K562 (cell line): ENCODE data around the gene COX15. TPM values are rescaled to one million over a fixed set of nuclear protein-coding genes. Genes with fewer than 3 reads are reported as not detected.

Experiments used
- ATAC-seq: fragments of 200-7000 bp; cut with Tn5 transposase; 3 replicates; pipeline ENCODE4 v1.9.1; 2020; ENCODE audit warnings: moderate library complexity
- BruUV-seq: library from RNA; stranded (reverse); fragments of 400-500 nt; replicated peaks from 2 replicates; lab custom pipeline; 2021; lab: Mats Ljungman, UMichigan
- CTCF ChIA-PET: fragments of 300-600 bp; formaldehyde crosslinking; extraction: SDS; loops from one replicate; lab custom pipeline; 2021; ENCODE audit warnings: low intra/inter-chr PET ratio; lab: Yijun Ruan, JAX
- POLR2A ChIA-PET: fragments of 300-600, 350-650 bp; sonication (Branson Sonifier 250); formaldehyde crosslinking; extraction: SDS; loops from one replicate; lab custom pipeline; 2021; ENCODE audit warnings: antibody characterized with exemption, inconsistent platforms; lab: Yijun Ruan, JAX
- DNase-seq, 4 experiments: peaks; one replicate each; pipeline versions ENCODE4 v3.0.0 to v3.0.0-alpha.2; 2011 to 2018; ENCODE audit warnings: low spot score in 3 of 4, mixed read lengths in 3 of 4; ENCODE audit errors: extremely low read depth in 1 of 4
- FAIRE-seq: peaks from 2 replicates; lab custom pipeline; 2011; peaks lifted over from hg19 to GRCh38; lab: Jason Lieb, UNC
- H2AFZ ChIP-seq: 2 replicates; pipeline ENCODE4 v1.6.0; 2011; ENCODE audit warnings: low read depth, low read length, control low read depth, inconsistent platforms
- H3K27ac ChIP-seq: fragments of 200-600 bp; 3 replicates; pipeline ENCODE4 v1.8.0; 2011; ENCODE audit warnings: low read depth, mild to moderate bottlenecking, control low read depth, inconsistent platforms, low read length, moderate library complexity, mixed read lengths; ENCODE audit errors: extremely low read depth
- H3K27me3 ChIP-seq, 2 experiments: fragments of 300-600 bp in 1 of 2; 2 replicates in 1 of 2; 3 replicates in 1 of 2; pipeline versions ENCODE4 v1.6.0 to v1.8.0; 2011; ENCODE audit warnings: inconsistent platforms in 2 of 2, low read length in 2 of 2, mild to moderate bottlenecking in 1 of 2, mixed read lengths in 1 of 2, moderate library complexity in 1 of 2; ENCODE audit not compliant: control insufficient read depth in 2 of 2, insufficient read depth in 2 of 2
- H3K36me3 ChIP-seq: fragments of 300-600 bp; 3 replicates; pipeline ENCODE4 v1.8.0; 2011; ENCODE audit warnings: mild to moderate bottlenecking, low read length, inconsistent platforms; ENCODE audit not compliant: control insufficient read depth, insufficient read depth
- H3K4me1 ChIP-seq, 2 experiments: fragments of 200-600 bp in 1 of 2; replicated peaks in 1 of 2; 2 replicates in 1 of 2; 3 replicates in 1 of 2; pipeline versions ENCODE4 v1.5.1 to v1.8.0; 2011; ENCODE audit warnings: inconsistent platforms in 2 of 2, low read length in 2 of 2, mild to moderate bottlenecking in 1 of 2, mixed read lengths in 1 of 2, moderate library complexity in 1 of 2; ENCODE audit not compliant: control insufficient read depth in 2 of 2, insufficient read depth in 2 of 2
- H3K4me2 ChIP-seq: 2 replicates; pipeline ENCODE4 v1.6.1; 2011; ENCODE audit warnings: low read length, control low read depth, inconsistent platforms, mixed read lengths; ENCODE audit not compliant: insufficient read depth
- H3K4me3 ChIP-seq: fragments of 200-600 bp; sonication (generic), shearing (Covaris generic); 2 replicates; pipeline ENCODE4 v1.5.1; 2016; ENCODE audit warnings: control low read depth, inconsistent platforms
- H3K79me2 ChIP-seq: fragments of 200-600 bp; 3 replicates; pipeline ENCODE4 v1.8.0; 2011; ENCODE audit warnings: low read length, inconsistent platforms; ENCODE audit not compliant: control insufficient read depth, insufficient read depth
- H3K9ac ChIP-seq, 2 experiments: 2 replicates each; pipeline versions ENCODE4 v1.6.0 to v1.6.1; 2011; ENCODE audit warnings: low read depth in 2 of 2, low read length in 2 of 2, control low read depth in 1 of 2, inconsistent platforms in 1 of 2, mild to moderate bottlenecking in 1 of 2, mixed read lengths in 1 of 2; ENCODE audit not compliant: insufficient read depth in 1 of 2
- H3K9me1 ChIP-seq: one replicate; pipeline ENCODE4 v1.6.0; 2011; ENCODE audit warnings: inconsistent platforms, mild to moderate bottlenecking, low read length, moderate library complexity; ENCODE audit not compliant: control insufficient read depth, insufficient read depth
- H3K9me3 ChIP-seq: replicated peaks from 2 replicates; pipeline ENCODE4 v1.5.1; 2011; ENCODE audit warnings: low read depth, low read length, inconsistent platforms; ENCODE audit not compliant: control insufficient read depth, insufficient read depth
- H4K20me1 ChIP-seq: replicated peaks from 2 replicates; pipeline ENCODE4 v1.6.1; 2011; ENCODE audit warnings: low read length, inconsistent platforms, mixed read lengths; ENCODE audit not compliant: control insufficient read depth, insufficient read depth
- BRF1 ChIP-seq: IDR thresholded peaks from 3 replicates; pipeline ENCODE4 v1.6.1; 2011; ENCODE audit warnings: borderline replicate concordance, mild to moderate bottlenecking; ENCODE audit not compliant: insufficient read length; ENCODE audit errors: extremely low read depth
- CHD1 ChIP-seq: fragments of 200-600 bp; sonication (generic); IDR thresholded peaks from one replicate; pipeline ENCODE4 v1.6.1; 2012; ENCODE audit warnings: mild to moderate bottlenecking, moderate library complexity, low read length, inconsistent platforms
- CREM ChIP-seq: IDR thresholded peaks from 2 replicates; pipeline ENCODE4 v1.6.1; 2014; ENCODE audit warnings: antibody characterized with exemption, low read depth
- ILK ChIP-seq: fragments of 450-650 bp; IDR thresholded peaks from 2 replicates; pipeline ENCODE4 v1.6.1; 2016; ENCODE audit warnings: missing genetic modification characterization, low read depth, mild to moderate bottlenecking, missing compliant biosample characterization, moderate library complexity, borderline replicate concordance
- KDM1A ChIP-seq, 2 experiments: fragments of 450-650 bp; IDR thresholded peaks; 2 replicates each; pipeline ENCODE4 v1.6.1; 2016; ENCODE audit warnings: mild to moderate bottlenecking in 2 of 2
- L3MBTL2 ChIP-seq: fragments of 450-650 bp; IDR thresholded peaks from 2 replicates; pipeline ENCODE4 v1.6.1; 2016; ENCODE audit warnings: mild to moderate bottlenecking, moderate library complexity
- NBN ChIP-seq: fragments of 450-650 bp; IDR thresholded peaks from 2 replicates; pipeline ENCODE4 v1.6.1; 2016; ENCODE audit warnings: low read depth, mild to moderate bottlenecking
- NFIX ChIP-seq: fragments of 250-450 bp; sonication (Bioruptor Pico); IDR thresholded peaks from 2 replicates; pipeline ENCODE4 v1.4.0; 2020; ENCODE audit warnings: low read depth, mild to moderate bottlenecking, moderate library complexity
- NFYB ChIP-seq: IDR thresholded peaks from 2 replicates; pipeline ENCODE4 v1.6.1; 2011; ENCODE audit warnings: mild to moderate bottlenecking, moderate library complexity; ENCODE audit not compliant: insufficient read length; ENCODE audit errors: extremely low read depth
- NR0B1 ChIP-seq: fragments of 450-650 bp; IDR thresholded peaks from one replicate; pipeline ENCODE4 v1.6.1; 2018; ENCODE audit warnings: mild to moderate bottlenecking, moderate library complexity; ENCODE audit not compliant: partially characterized antibody
- POLR2AphosphoS2 ChIP-seq: IDR thresholded peaks from 2 replicates; pipeline ENCODE4 v1.6.1; 2012; ENCODE audit warnings: low read length, improper control_type of control experiment
- POLR2G ChIP-seq: fragments of 200-400 bp; formaldehyde crosslinking; IDR thresholded peaks from 2 replicates; pipeline ENCODE4 v1.6.1; 2017; ENCODE audit warnings: low read depth, mild to moderate bottlenecking, antibody characterized with exemption, low read length, moderate library complexity
- POLR3A ChIP-seq: IDR thresholded peaks from 2 replicates; pipeline ENCODE4 v1.6.1; 2011; ENCODE audit warnings: borderline replicate concordance, mild to moderate bottlenecking, moderate library complexity; ENCODE audit not compliant: insufficient read length, insufficient read depth; ENCODE audit errors: extremely low read depth
- PTBP1 ChIP-seq: fragments of 200-400 bp; formaldehyde crosslinking; IDR thresholded peaks from 2 replicates; pipeline ENCODE4 v1.6.1; 2017; ENCODE audit warnings: low read depth, low read length
- TARDBP ChIP-seq: fragments of 450-650 bp; IDR thresholded peaks from 2 replicates; pipeline ENCODE4 v1.6.1; 2016
- TOE1 ChIP-seq, 2 experiments: fragments of 450-650 bp in 1 of 2; sonication (generic) in 1 of 2; formaldehyde crosslinking in 1 of 2; IDR thresholded peaks; 2 replicates each; pipeline versions ENCODE4 v1.7.1 to v1.8.0; 2016 to 2022; ENCODE audit warnings: borderline replicate concordance in 2 of 2, mild to moderate bottlenecking in 2 of 2, antibody characterized with exemption in 1 of 2, inconsistent platforms in 1 of 2, low read depth in 1 of 2, missing genetic modification reagents in 1 of 2, moderate library complexity in 1 of 2
- USF1 ChIP-seq: sonication (generic); formaldehyde crosslinking; IDR thresholded peaks from 2 replicates; pipeline ENCODE4 v1.9.0; 2022; ENCODE audit warnings: mild to moderate bottlenecking, missing genetic modification reagents
- ZNF175 ChIP-seq: fragments of 200-800 bp; sonication (Bioruptor generic); IDR thresholded peaks from 2 replicates; pipeline ENCODE4 v1.6.1; 2016; ENCODE audit warnings: low read depth, mild to moderate bottlenecking, missing genetic modification characterization, missing compliant biosample characterization
- ZNF507 ChIP-seq: conservative IDR thresholded peaks from 2 replicates; pipeline ENCODE4 v1.6.1; 2017; ENCODE audit warnings: missing genetic modification characterization, missing compliant biosample characterization
- WGBS: fragments of 100-300 bp; shearing (Covaris generic); methylation state at CpG from one replicate; pipeline ENCODE4 v1.1.6; 2016; ENCODE audit warnings: low coverage, mixed read lengths; ENCODE audit not compliant: insufficient coverage; ENCODE audit errors: missing lambda C conversion rate; 5-methylcytosine and 5-hydroxymethylcytosine counted together
- in situ Hi-C: fragments of 300-500 bp; cut with MboI; formaldehyde crosslinking; loops from 4 replicates; pipeline ENCODE4 v1.15.0; 2018; ENCODE audit warnings: inconsistent platforms, mixed read lengths
- intact Hi-C: fragments of 100-400 bp; cut with micrococcal nuclease; formaldehyde crosslinking; loops from 2 replicates; pipeline ENCODE4 v1.14.2; 2022
- polyA plus RNA-seq, 8 experiments: library from polyadenylated mRNA; depleted of rRNA in 4 of 8; stranded (reverse) in 5 of 8; unstranded in 3 of 8; fragments of >200 nt; fragmentation: Nextera tagmentation in 2 of 8; fragmentation: Illumina TruSeq in 1 of 8; extraction: Ambion mirVana in 2 of 8; extraction: Trizol in 1 of 8; gene quantifications; 2 replicates each; pipeline versions ENCODE4 v1.2.1 to v1.2.3, GENCODE V29; 2011 to 2014; ENCODE audit warnings: inconsistent platforms in 1 of 8, missing spikeins in 1 of 8
- total RNA-seq, 7 experiments: library from RNA; depleted of rRNA in 6 of 7; stranded (reverse); fragments of >200 nt in 6 of 7; fragmentation: Illumina TruSeq in 2 of 7; extraction: Trizol in 2 of 7; gene quantifications; 2 replicates each; pipeline versions ENCODE4 v1.2.1 to v1.2.3, GENCODE V29; 2011 to 2021; ENCODE audit warnings: low replicate concordance in 1 of 7
- TF ChIP-seq, protein P1 (sequence below): fragments of 250-450 bp; sonication (Bioruptor Pico); IDR thresholded peaks from 2 replicates; pipeline ENCODE4 v1.4.0; 2020; ENCODE audit warnings: mild to moderate bottlenecking, moderate library complexity

Gene COX15
- total and polyA plus RNA-seq, 9 of the 15 experiments (the other 6 are each of a cell fraction or from before 2014, with no cell fraction given) = 17.4 to 45.1 (median 23.7) TPM

DNA sequence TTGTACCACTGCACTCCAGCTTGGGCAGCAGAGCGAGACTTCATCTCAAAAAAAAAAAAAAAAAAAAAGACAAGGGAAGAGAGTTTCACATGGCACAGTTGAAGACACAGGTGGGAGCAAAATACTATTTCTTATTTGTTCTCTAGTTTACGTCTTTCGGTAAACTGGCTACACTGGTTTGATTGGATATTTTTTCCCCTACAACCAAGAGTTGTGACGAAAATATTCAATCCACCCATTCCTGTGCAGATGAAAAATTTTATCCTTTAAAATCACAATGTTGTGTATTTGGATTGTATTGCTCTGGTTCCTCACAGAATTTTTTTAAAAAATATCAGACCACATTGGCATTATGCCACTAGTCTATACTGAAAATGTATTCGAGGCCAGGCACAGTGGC lies 36.0 kb upstream of the COX15 start (continued):
- no peak for TF ChIP-seq TOE1 (IDR thresholded peaks at IDR 0.05; ENCODE audit: borderline replicate concordance)
- TF ChIP-seq TOE1 (CRISPR knock-in tag; IDR thresholded peaks at IDR 0.05; ENCODE audit: borderline replicate concordance, low read depth) = no peak
- TF ChIP-seq CREM = no peak
- no peak for TF ChIP-seq NFYB
- no peak for TF ChIP-seq POLR2G
- TF ChIP-seq NFIX (CRISPR knock-in tag) = no peak
- TF ChIP-seq ZNF175 (CRISPR knock-in tag) = no peak
- TF ChIP-seq, all 486 proteins: peak for 0

- ChIA-PET POLR2A (no interaction called here), CTCF (no interaction called here)
- H3K27me3 ChIP-seq = no peaks in the 10 kb centered on the region; a peak in 1 of 5 replicates
- no peak overlapping the region for H3K4me2 ChIP-seq
- no peak overlapping the region for H3K27ac ChIP-seq
- no peak overlapping the region for H2AFZ ChIP-seq
- in situ Hi-C loops = no loop called here
- DNase-seq (no peak), ATAC-seq (no peak), FAIRE-seq (no peak)
- no peaks in the 10 kb centered on the region for H3K9me3 ChIP-seq
- WGBS = 5% methylated on average over 8 of the region's 8 CpGs
- H3K9ac ChIP-seq = no peak overlapping the region
- BruUV-seq = no TSS peak
- H3K4me3 ChIP-seq = no peak overlapping the region
- H3K36me3 ChIP-seq = no peaks in the 10 kb centered on the region
- H3K4me1 ChIP-seq = no peaks in the 10 kb centered on the region; a peak in 1 of 5 replicates
- no peaks in the 10 kb centered on the region for H3K79me2 ChIP-seq
- H4K20me1 ChIP-seq = no peaks in the 10 kb centered on the region
- no peaks in the 10 kb centered on the region for H3K9me1 ChIP-seq
- intact Hi-C loops = no loop called here
- no peak for TF ChIP-seq NBN
- TF ChIP-seq POLR2AphosphoS2 = no peak
- no peak for TF ChIP-seq CHD1
- TF ChIP-seq KDM1A (IDR thresholded peaks at IDR 0.05) = no peak
- no peak for TF ChIP-seq TARDBP
- no peak for TF ChIP-seq ZNF507
- no peak for TF ChIP-seq NR0B1
- no peak for TF ChIP-seq PTBP1
- no peak for TF ChIP-seq USF1
- no peak for TF ChIP-seq ILK (tag)
- TF ChIP-seq, protein P1, sequence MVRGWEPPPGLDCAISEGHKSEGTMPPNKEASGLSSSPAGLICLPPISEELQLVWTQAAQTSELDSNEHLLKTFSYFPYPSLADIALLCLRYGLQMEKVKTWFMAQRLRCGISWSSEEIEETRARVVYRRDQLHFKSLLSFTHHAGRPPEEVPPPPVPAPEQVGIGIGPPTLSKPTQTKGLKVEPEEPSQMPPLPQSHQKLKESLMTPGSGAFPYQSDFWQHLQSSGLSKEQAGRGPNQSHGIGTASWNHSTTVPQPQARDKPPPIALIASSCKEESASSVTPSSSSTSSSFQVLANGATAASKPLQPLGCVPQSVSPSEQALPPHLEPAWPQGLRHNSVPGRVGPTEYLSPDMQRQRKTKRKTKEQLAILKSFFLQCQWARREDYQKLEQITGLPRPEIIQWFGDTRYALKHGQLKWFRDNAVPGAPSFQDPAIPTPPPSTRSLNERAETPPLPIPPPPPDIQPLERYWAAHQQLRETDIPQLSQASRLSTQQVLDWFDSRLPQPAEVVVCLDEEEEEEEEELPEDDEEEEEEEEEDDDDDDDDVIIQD (CRISPR knock-in tag) = no peak
- no peak for TF ChIP-seq POLR3A
- TF ChIP-seq L3MBTL2 = no peak
- TF ChIP-seq BRF1 = no peak
These were observed 34.4 kb upstream of the COX15 start for GRCh38 chr10:99766302-99766681.
